GM18498 (cell line): ENCODE data around the gene RAB20.
"Not testable (repeated sequence)": the region's sequence is repeated elsewhere in the genome, so short reads cannot be mapped to it uniquely, and the experiment has no call there.

Experiments used
- ATAC-seq: cut with Tn5 transposase; IDR thresholded peaks from one replicate; pipeline ENCODE4 v1.9.1; 2021; ENCODE audit warnings: mild to moderate bottlenecking, moderate library complexity; ENCODE audit not compliant: unreplicated experiment

Gene RAB20

DNA sequence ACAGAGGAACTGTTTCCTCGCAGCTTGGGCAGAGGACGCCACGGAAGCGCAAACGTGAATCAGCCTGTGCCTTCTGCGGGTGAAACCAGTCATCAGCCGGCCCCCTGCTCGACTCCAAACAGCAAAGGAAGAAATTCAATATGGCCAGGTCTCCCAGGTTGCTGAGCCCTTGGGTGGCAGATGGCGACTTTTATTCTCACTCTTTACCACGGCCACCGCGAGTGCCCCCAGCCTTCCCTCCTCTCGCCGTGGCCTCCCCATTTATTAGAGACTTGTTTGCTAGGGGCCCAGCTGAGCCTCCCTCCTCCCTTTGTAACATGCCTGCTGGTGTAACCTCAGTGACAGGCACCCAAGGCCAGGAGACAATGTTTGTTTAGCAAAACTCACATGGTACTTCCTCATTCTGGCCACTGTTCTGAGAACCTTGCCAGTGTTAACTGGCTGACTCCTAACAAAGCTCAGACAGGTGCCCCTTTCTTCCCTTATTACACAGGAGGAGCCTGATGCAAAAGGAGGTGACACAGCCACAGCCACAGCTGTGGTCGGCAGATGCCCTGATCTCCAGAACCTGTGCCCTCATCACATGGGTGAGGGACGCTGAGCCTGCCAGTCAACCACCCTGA lies 5.8 kb downstream of the RAB20 start:
- no peak for ATAC-seq

DNA sequence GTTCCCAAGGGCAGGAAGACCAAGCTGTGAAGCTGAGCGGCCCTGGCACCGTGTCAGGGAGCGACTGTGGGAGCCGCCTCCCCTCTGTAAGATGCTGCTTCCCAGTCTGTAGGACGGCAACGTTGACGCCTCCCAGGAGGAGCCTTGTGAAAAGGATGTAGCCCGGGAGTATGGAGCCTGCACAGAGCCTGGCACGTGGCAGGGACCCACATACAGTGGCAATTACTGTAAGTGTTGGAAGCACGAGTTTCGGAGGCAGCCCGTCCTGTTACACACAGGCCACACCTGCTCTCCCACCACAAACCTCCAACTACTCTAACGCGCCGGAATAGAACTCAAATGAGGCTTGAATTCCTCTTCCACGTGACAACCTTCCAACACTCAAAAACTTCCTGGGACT lies 6.6 kb downstream of the RAB20 start:
- ATAC-seq: no peak

DNA sequence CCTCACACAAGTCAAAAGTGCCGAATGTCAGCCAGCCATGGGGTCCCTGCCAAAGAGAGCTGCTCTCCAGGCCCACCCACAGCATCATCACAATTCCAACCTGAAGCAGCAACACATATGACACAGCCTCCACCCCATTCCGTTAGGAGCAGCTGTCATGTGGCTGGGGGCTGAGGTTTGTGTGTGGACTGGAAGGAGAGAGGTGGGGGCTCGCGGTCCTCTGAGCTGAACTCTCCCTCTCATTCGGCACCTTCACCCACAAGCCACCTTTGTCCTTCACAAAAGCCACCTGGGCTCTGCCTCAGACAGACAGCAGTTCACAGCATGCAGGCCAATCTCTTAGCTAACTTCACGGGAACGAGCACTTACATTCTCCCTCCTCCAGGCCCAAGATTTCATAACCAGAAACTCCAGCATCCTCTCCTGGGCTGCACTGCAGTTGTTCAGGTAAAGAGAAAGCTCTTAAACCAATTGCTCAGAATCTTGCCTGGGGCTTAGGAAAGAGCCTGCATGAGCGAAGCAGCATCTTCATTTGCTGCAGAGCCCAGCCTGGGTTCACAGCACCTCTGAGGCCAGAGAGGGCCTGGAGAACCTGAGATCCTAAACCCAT lies 7.2 kb downstream of the RAB20 start:
- no peak for ATAC-seq

DNA sequence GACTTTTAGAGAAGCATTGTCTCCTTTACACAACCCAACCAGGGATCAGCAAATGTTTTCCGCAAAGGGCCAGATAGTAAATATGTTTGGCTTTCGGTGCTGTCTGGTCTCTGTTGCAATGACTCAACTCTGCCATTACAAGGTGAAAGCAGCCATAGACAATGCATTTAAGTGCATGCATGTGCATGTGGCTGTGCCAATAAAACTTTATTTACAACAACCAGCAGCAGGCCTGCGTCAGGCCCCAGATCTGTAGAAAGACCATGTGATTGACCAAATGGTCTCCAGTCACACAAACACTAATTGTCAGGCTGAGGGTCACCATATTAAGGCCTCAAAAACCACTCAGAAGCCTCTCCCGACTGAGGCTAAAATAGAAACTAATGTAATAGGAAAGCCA lies 8.1 kb downstream of the RAB20 start:
- ATAC-seq: no peak

DNA sequence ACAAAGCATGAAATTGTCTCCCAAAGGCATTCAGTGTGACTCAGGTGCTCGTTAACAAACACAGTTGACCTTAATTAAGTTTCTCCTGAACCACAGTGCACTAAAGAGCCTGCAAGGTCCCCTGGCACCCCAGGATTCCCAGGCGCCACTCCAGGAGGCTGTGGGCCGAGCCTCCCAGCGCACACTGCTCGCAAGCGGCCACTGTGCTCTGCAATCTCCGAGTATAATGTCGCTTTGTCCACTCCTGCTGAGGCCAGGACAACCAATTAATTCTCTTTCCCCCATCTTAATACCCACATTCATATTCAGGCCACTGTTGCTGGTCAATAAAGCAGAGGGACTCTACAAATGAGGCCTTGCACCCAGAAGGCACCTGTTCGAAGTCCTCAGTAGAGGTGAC lies 8.8 kb downstream of the RAB20 start:
- ATAC-seq: no peak

DNA sequence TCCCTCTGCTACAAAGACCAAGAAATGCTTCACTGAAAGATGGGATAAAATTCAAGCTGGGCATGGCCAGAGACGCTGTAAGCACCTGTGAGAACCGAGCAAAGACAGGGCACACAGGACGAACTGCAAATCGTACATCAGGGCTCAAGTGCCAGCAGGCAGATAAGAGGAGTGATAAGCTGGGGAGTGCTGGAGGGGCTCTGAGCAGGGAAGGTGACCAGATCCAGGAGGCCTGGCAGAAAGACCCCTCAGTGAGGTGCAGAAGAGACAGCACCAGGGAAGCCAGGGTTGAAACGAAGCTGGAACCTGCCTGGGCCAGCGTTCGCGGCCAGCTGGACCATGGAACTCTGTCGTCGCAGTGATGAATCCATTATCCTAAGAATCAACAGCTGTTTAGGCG lies 10.2 kb downstream of the RAB20 start:
- no peak for ATAC-seq

DNA sequence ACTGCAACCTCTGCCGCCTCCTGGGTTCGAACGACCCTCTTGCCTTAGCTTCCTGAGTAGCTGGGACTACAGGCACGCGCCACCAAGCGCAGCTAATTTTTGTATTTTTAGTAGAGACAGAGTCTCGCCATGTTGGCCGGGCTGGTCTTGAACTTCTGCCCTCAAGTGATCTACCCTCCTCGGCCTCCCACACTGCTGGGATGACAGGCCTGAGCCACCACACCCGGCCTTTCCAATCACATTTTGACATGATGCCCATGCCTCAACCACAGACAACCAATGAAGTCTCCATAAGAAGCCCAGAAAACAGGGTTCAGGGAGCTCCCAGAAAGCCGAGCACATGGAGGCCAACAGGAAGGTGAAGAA lies 11.7 kb downstream of the RAB20 start:
- no peak for ATAC-seq

DNA sequence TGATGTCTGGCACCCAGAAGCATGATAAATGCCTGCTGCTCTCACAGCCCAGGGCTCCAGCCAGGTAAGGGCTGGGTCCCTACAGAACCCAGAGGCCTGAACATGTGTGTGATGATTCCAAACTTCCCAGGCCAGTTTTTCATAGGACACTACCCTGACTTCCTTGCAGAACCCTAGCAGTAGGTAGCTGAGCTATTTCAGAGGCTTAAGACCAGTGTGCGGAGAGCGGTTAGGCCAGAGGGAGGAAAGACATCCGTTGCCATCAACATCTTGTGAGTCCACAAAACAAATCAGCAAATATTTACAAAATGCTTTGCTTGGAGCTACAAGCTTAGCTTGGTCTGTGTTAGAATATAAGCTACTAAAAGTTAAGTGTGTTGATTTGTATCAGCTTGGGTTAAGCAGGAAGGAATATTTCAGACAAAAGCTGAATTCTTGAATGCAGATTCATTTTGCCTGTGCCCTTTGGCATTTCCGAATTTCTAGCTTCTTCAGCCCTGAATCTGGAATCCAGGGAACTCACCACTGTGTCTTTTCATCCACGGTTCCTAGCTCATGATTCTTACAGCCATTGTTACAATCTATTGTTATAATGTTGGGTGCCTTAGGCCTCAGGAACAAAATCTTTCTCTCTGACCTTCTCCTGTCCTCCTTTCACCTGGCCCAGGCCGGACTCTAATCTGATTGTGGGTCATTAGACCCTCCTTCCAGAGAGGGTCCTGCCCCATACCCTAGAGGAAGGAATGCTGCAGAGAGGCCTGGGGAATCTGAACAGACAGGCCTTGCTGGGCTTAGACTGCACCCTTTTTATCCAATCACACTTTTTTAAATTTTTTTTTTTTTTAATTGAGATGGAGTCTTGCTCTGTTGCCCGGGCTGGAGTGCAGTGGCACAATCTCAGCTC lies 12.4 kb downstream of the RAB20 start:
- ATAC-seq: no peak

DNA sequence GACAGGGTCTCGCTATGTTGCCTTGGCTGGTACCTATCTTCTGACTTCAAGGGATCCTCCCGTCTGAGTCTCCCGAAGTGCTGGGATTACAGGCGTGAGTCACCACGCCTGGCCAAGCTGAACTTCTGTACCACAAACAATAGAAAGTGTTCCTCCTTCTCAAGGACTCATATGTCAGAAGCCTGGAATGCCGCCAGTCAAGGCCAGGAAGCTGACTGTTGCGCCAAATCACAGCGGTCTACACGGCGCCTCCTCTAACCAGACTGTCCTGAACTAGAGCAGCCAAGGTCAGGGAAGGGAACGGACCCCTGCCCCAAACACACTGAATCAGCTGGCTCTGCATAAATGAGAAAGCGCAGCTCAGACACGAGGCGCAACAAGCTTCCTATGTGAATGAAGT lies 14.6 kb downstream of the RAB20 start:
- ATAC-seq: no peak

DNA sequence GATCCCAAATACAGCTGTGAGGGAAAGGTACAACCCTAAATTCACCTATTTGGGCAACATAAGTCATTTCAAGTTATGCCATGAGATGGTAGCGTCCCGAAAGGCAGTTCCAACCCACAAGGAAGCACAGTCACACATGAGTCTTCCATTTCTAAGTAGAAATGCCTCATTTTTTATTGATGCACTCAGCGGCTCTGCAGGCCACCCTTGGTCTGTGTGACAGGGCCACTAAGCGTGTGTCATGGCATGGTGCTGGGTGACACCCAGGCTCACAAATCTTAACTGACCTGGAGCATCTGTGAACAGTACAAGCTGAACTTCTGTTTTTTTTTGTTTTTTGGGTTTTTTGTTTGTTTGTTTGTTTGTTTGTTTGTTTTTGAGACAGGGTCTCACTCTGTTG lies 15.1 kb downstream of the RAB20 start:
- ATAC-seq: no peak

DNA sequence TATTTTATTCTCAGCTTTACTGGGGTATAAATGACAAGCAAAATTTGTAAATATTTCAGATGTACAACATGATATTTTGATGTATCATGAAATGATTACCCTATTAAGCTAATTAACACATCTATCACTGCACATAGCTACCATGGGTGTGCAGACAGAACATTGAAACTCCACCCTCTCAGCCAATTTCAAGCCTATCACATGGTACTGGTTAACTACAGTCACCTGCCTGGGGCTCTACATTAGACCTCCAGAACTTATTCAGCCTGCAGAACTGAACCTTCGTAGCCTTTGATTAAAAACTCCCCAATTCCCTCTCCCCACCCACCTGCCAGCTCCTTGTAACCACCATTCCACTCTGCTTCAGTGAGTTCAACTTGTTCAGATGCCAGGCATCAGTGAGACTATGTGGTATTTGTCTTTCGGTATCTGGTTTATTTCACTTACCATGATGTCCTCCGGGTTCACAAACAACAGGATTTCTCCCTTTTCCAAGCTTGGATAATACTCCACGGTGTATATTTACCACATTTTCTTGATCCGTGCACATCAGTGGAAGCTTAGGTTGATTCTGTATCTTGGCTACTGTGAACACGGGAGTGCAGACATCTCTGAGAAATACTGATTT lies 19.2 kb downstream of the RAB20 start:
- no peak for ATAC-seq

DNA sequence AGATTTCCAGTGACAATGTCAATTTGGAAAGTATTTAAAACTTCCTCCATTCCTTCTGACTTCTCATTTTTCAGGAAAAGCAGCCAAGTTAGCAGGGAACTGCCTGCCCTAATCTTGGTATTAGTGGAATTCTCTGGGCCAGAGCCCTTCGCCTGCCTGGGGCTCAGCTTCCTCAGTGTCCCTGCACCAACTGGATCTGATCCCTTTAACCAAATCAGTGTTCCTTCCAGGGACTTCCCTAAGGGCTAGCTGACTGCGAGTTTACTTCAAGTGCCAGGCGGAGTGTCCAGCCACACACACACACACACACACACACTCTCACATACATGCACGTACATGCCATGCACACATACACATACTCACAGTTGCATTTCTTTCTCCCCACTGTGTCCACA lies 20.0 kb downstream of the RAB20 start:
- no peak for ATAC-seq

DNA sequence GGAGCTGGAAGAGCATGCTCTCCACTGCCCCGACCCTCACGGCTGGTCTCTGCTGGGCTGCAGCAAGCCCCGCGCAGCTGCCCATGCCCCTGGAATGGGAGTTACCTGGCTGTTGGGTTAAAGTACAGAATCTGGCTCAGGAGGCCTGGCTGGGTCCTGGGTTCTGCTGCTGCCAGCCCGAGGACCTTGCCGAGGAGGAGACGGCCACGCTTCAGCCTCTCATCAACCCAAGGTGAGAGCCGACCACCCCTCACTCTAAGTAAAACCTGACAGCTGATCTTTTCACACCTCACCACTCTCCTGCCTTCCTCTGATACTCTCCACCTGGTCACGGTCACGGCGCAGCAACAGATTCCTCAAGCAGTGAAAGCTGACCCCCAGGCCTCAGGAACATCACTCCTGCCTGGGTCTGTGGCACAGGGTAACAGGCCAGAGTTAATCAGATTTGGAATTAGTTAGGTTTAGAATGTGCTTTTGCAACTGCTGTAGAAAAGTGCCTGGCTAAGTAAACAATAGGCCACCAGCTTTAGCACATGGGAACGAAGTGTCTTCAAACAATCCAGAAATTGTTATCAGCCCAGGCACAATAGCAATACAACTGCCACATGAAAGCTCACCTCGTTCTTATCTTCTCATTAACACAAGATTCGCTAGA lies 20.5 kb downstream of the RAB20 start:
- no peak for ATAC-seq

DNA sequence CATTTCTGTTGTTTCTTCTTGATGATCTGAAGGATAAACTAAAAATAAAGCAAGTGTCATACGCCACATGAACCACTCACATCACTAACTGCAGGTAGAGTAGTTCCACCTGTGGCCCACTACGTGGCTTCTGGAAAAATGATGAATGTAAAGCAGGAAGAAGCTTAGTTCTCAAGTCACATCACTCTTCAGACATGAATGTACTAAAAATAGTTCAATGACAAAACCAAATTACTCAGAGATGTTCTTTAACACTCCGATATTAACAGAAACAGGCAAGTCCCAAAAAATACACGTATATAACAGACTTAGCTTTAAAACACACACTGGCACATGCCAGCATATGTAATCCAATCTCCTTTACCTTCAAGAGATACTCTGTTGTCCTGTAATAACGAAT lies 21.6 kb downstream of the RAB20 start:
- no peak for ATAC-seq

DNA sequence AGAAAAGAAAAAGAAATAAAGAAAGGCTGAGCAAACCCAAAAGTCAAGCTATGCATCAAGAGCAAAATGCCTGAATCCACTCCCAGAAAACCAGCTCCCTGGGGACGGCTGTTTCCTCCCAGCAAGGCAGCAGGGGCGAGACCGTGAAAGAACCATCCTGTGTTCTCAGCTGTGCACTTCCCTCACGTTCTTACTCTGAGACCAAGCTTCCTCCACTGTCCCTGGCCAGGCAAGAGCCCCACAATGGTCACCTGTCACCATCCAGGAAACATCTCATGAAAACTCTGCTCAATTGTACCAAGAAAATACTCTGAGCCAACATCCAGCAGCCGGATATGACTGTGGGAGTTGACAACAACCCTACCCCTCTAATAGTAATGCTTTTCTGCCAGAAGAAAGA lies 22.9 kb downstream of the RAB20 start:
- peak; percentile 41 for ATAC-seq

DNA sequence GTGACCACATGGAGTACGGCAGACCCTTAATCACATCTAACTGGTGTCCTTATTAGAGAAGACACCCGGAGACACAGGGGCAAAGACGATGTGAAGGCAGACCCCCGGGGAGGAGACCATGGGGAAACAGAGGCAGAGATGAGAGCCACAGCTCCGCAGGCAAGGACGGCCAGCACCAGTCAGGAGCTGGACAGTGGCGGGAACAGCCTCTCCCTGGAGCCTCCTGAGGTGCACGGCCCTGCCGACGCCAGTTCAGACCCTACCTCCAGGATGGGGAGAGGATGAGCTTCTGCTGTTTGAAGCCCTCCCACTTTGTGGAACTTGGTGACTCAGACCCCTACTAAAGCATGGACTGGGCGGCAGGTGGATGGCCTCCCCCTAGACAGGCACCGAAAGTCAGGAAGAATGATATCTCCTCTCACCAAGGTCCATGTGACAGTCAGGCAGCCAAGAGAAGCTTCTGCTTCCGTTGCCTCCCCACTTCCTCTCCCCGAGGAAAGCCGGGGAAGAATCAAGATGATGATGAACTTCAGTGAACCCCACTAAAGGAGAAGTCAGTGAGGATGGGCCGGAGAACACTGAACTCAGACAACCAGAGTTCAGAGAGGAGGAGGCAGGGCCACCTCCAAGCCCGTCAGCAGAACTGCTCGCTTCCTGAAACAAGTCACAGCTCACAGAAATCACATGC lies 25.4 kb downstream of the RAB20 start:
- no peak for ATAC-seq

DNA sequence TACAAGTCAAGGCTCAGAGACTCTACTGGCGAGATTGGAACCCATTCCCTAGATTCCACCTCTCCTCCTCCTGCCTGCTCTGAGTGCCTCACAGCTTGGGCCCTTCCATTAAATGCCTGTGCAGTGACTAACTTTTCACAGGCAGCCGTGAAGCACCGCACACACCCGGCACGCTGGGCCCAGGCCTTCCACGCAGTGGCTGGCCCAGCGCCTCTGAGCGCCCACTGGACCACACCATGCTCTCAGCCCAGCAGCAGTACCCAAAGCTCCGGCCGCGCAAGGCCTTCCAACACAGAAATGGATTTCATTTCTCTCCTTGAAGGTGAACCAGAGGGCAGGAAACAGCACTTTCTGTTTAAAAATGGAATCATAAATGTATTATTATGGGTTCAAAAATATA lies 26.0 kb downstream of the RAB20 start:
- no peak for ATAC-seq

DNA sequence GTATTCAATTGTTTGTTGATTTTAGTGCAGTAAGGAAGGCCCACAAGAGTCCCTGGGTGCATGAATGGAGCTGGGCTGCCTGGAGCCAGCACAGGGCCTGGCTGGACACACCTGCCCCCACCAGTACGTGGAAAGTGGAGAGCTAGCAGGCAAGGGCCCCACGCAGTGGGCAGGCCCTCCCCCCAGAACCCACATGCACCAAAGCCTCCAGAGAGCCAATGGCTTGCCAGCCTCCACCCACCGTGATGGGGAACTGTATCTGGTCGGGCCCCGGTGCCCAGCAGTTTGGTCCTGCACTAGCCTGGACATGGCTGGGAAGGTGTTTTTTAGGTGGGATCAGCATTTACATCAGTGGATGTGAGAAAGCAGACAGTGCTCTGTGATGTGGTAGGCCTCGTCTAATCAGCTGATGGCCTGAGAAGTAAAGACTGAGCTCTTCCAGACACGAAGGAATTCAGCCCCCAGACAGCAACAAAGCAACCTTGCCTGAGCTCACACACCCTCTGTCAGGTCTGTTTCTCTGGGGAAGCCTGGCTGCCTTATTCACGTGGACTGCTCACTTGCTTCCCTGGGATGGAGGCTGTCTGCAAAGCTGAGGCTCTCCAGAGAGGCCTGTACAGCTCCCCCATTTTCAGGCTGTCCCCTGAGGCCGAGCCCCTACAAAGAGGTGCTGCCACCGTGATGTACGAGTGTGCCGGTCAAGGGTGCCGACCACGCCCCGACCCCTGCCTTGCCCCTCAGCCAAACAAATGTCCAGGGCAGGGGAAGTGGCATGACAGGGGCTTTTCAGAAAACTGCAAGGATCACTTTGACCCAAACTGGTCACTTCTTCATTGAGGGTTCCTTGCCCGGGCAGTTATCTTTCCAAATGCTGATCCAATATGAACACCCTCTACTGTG lies 27.5 kb downstream of the RAB20 start:
- no peak for ATAC-seq

DNA sequence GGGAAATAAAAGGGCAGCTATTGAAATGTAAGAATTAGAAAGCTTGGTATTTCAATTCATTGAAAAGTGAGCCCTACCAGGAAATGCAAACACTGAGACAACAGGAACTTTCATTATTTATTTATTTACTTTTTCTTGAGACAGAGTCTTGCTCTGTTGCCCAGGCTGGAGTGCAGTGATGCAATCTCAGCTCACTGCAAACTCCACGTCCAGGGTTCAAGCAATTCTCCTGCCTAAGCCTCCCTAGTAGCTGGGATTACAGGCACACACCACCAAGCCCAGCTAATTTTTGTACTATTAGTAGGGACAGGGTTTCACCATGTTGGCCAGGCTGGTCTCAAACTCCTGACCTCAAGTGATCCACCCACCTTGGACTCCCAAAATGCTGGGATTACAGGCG lies 29.3 kb downstream of the RAB20 start:
- not testable (repeated sequence) for ATAC-seq

DNA sequence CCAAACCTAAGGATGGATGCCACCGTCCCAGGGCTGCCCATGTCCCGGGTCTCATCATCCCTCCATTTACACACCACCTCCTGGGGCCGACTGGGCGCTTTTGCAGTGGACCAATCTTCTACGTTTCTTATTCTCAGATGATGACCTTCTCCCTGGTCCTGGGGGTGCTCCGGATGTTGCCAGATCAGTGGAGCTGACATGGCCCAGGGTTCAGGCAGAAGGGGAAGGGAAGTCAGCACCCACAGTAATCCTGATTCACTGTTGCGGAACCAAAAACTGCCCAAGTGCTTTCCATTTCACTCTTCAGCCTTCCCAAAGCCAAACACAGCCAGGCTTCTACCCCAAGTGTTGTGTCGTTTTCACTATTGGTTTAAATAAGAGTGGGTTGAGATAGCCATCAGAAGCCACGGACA lies 29.8 kb downstream of the RAB20 start:
- ATAC-seq: no peak
